Adrenal gland (tissue), 5 donors: Measurements from ENCODE around the gene RER1.

Experiments used
- CTCF ChIP-seq, 6 experiments: fragments of 450-650 bp in 4 of 6; fragments of 200-600 bp in 2 of 6; sonication (generic) in 1 of 6; IDR thresholded peaks; 1 replicate in 5 of 6; 2 replicates in 1 of 6; pipeline versions ENCODE4 v1.5.1 to v1.8.0; 2016 to 2021; ENCODE audit warnings: antibody characterized with exemption in 6 of 6, mild to moderate bottlenecking in 2 of 6, moderate library complexity in 1 of 6
- POLR2A ChIP-seq, 2 donors: fragments of 450-650 bp; IDR thresholded peaks; one replicate each; pipeline ENCODE4 v1.6.1; 2017; ENCODE audit warnings: antibody characterized with exemption in 2 of 2, mild to moderate bottlenecking in 2 of 2, moderate library complexity in 1 of 2
- donor health status: DM: no; HTN: no; CAD: no.

- TF ChIP-seq POLR2A (IDR thresholded peaks at IDR 0.05) (no peak), CTCF (IDR thresholded peaks at IDR 0.05) (no peak)
These were observed 15.7 kb upstream of the RER1 start for GRCh38 chr1:2375923-2376260.
